HEK293 (cell line): Measurements from ENCODE around the gene SIL1.
A peak's percentile ranks its signal among the peaks of the same experiment; 100 is the strongest.

Experiments
- CTCF ChIA-PET: fragments of 350-600 bp; formaldehyde crosslinking; extraction: SDS; loops from one replicate; lab custom pipeline; 2021; ENCODE audit warnings: antibody characterized with exemption; lab: Yijun Ruan, JAX
- POLR2A ChIA-PET: fragments of 300-600 bp; formaldehyde crosslinking; extraction: SDS; loops from one replicate; lab custom pipeline; 2020; ENCODE audit warnings: antibody characterized with exemption, inconsistent platforms; lab: Yijun Ruan, JAX
- H3K27ac ChIP-seq: fragments of 200-500 bp; sonication (Bioruptor generic); 2 replicates; pipeline ENCODE4 v1.5.1; 2014; ENCODE audit warnings: low read depth, low read length, control low read depth, inconsistent platforms; ENCODE audit errors: extremely low read depth
- H3K36me3 ChIP-seq, 2 experiments: fragments of 200-500 bp in 1 of 2; sonication (Bioruptor generic) in 1 of 2; 1 replicate in 1 of 2; 2 replicates in 1 of 2; pipeline ENCODE4 v1.5.1; 2014 to 2017; ENCODE audit warnings: inconsistent platforms in 2 of 2, low read length in 2 of 2; ENCODE audit not compliant: control insufficient read depth in 2 of 2, insufficient read depth in 1 of 2
- H3K4me1 ChIP-seq: fragments of 200-500 bp; sonication (Bioruptor generic); 2 replicates; pipeline ENCODE4 v1.5.1; 2014; ENCODE audit warnings: mild to moderate bottlenecking, low read length, inconsistent platforms; ENCODE audit not compliant: control insufficient read depth, insufficient read depth
- H3K4me3 ChIP-seq: 2 replicates; pipeline ENCODE4 v1.5.1; 2011; ENCODE audit warnings: low read depth, mild to moderate bottlenecking, control low read depth, low read length, moderate library complexity
- H3K9me3 ChIP-seq: fragments of 200-500 bp; sonication (Bioruptor generic); 2 replicates; pipeline ENCODE4 v1.5.1; 2014; ENCODE audit warnings: low read depth, low read length, inconsistent platforms; ENCODE audit not compliant: control insufficient read depth, insufficient read depth
- GLIS2 ChIP-seq: fragments of 450-650 bp; formaldehyde crosslinking; IDR thresholded peaks from 2 replicates; pipeline ENCODE4 v1.5.1; 2016; ENCODE audit warnings: missing biosample characterization, missing genetic modification characterization
- KLF1 ChIP-seq: fragments of 450-650 bp; formaldehyde crosslinking; IDR thresholded peaks from 2 replicates; pipeline ENCODE4 v1.5.1; 2016; ENCODE audit warnings: missing biosample characterization, missing genetic modification characterization
- KLF10 ChIP-seq: fragments of 450-650 bp; IDR thresholded peaks from 2 replicates; pipeline ENCODE4 v1.5.1; 2018; ENCODE audit warnings: missing biosample characterization, mild to moderate bottlenecking, missing genetic modification characterization
- OSR2 ChIP-seq: fragments of 450-650 bp; formaldehyde crosslinking; IDR thresholded peaks from 2 replicates; pipeline ENCODE4 v1.5.1; 2016; ENCODE audit warnings: missing biosample characterization, missing genetic modification characterization
- PRDM1 ChIP-seq: fragments of 450-650 bp; formaldehyde crosslinking; IDR thresholded peaks from 2 replicates; pipeline ENCODE4; 2016; ENCODE audit warnings: missing biosample characterization, missing genetic modification characterization
- SP3 ChIP-seq: fragments of 450-650 bp; formaldehyde crosslinking; IDR thresholded peaks from 2 replicates; pipeline ENCODE4 v1.5.1; 2016; ENCODE audit warnings: missing biosample characterization, missing genetic modification characterization
- ZBTB48 ChIP-seq: fragments of 450-650 bp; formaldehyde crosslinking; IDR thresholded peaks from 2 replicates; pipeline ENCODE4 v1.5.1; 2016; ENCODE audit warnings: missing biosample characterization, missing genetic modification characterization
- ZNF10 ChIP-seq: fragments of 450-650 bp; formaldehyde crosslinking; IDR thresholded peaks from 2 replicates; pipeline ENCODE4 v1.5.1; 2017; ENCODE audit warnings: missing biosample characterization, missing genetic modification characterization
- ZNF223 ChIP-seq: fragments of 450-650 bp; formaldehyde crosslinking; IDR thresholded peaks from 2 replicates; pipeline ENCODE4 v1.5.1; 2016; ENCODE audit warnings: missing biosample characterization, missing genetic modification characterization
- ZNF23 ChIP-seq: fragments of 450-650 bp; formaldehyde crosslinking; IDR thresholded peaks from 2 replicates; pipeline ENCODE4 v1.5.1; 2016; ENCODE audit warnings: missing biosample characterization, missing genetic modification characterization, borderline replicate concordance
- ZNF239 ChIP-seq: fragments of 450-650 bp; formaldehyde crosslinking; IDR thresholded peaks from 2 replicates; pipeline ENCODE4 v1.5.1; 2016; ENCODE audit warnings: missing biosample characterization, missing genetic modification characterization
- ZNF292 ChIP-seq: fragments of 450-650 bp; formaldehyde crosslinking; IDR thresholded peaks from 2 replicates; pipeline ENCODE4 v1.5.1; 2016; ENCODE audit warnings: low read depth, missing biosample characterization, missing genetic modification characterization, borderline replicate concordance
- ZNF335 ChIP-seq: fragments of 450-650 bp; formaldehyde crosslinking; conservative IDR thresholded peaks from 2 replicates; pipeline ENCODE4 v1.5.1; 2016; ENCODE audit warnings: missing biosample characterization, missing genetic modification characterization
- ZNF394 ChIP-seq: fragments of 450-650 bp; formaldehyde crosslinking; IDR thresholded peaks from 2 replicates; pipeline ENCODE4 v1.5.1; 2016; ENCODE audit warnings: missing biosample characterization, missing genetic modification characterization, mild to moderate bottlenecking, moderate library complexity, borderline replicate concordance
- ZNF544 ChIP-seq: fragments of 450-650 bp; formaldehyde crosslinking; IDR thresholded peaks from 2 replicates; pipeline ENCODE4 v1.5.0; 2017; ENCODE audit warnings: missing biosample characterization, missing genetic modification characterization
- ZNF561 ChIP-seq: fragments of 450-650 bp; IDR thresholded peaks from 2 replicates; pipeline ENCODE4 v1.5.1; 2018; ENCODE audit warnings: missing biosample characterization, missing genetic modification characterization, borderline replicate concordance
- ZNF629 ChIP-seq: fragments of 450-650 bp; formaldehyde crosslinking; IDR thresholded peaks from 2 replicates; pipeline ENCODE4 v1.5.1; 2017; ENCODE audit warnings: missing biosample characterization, missing genetic modification characterization
- ZNF660 ChIP-seq: fragments of 450-650 bp; IDR thresholded peaks from 2 replicates; pipeline ENCODE4 v1.5.1; 2018; ENCODE audit warnings: missing biosample characterization, mild to moderate bottlenecking, missing genetic modification characterization
- ZNF768 ChIP-seq: fragments of 450-650 bp; formaldehyde crosslinking; IDR thresholded peaks from 2 replicates; pipeline ENCODE4 v1.5.1; 2018; ENCODE audit warnings: missing biosample characterization, mild to moderate bottlenecking, missing genetic modification characterization
- ZXDB ChIP-seq: fragments of 450-650 bp; formaldehyde crosslinking; IDR thresholded peaks from 2 replicates; pipeline ENCODE4 v1.5.1; 2016; ENCODE audit warnings: missing biosample characterization, missing genetic modification characterization
- TF ChIP-seq, protein P1 (sequence below): fragments of 450-650 bp; formaldehyde crosslinking; conservative IDR thresholded peaks from 2 replicates; pipeline ENCODE4 v1.5.1; 2016; ENCODE audit warnings: low read depth, missing biosample characterization, missing genetic modification characterization
- TF ChIP-seq, protein P2 (sequence below): fragments of 450-650 bp; formaldehyde crosslinking; IDR thresholded peaks from 2 replicates; pipeline ENCODE4 v1.5.1; 2016; ENCODE audit warnings: missing biosample characterization, missing genetic modification characterization, low read depth
- TF ChIP-seq, protein P3 (sequence below): fragments of 450-650 bp; formaldehyde crosslinking; IDR thresholded peaks from 2 replicates; pipeline ENCODE4 v1.5.1; 2016; ENCODE audit warnings: missing biosample characterization, missing genetic modification characterization
- TF ChIP-seq, protein P4 (sequence below): fragments of 450-650 bp; formaldehyde crosslinking; IDR thresholded peaks from 2 replicates; pipeline ENCODE4 v1.5.1; 2016; ENCODE audit warnings: missing biosample characterization, missing genetic modification characterization

SIL1 gene

DNA sequence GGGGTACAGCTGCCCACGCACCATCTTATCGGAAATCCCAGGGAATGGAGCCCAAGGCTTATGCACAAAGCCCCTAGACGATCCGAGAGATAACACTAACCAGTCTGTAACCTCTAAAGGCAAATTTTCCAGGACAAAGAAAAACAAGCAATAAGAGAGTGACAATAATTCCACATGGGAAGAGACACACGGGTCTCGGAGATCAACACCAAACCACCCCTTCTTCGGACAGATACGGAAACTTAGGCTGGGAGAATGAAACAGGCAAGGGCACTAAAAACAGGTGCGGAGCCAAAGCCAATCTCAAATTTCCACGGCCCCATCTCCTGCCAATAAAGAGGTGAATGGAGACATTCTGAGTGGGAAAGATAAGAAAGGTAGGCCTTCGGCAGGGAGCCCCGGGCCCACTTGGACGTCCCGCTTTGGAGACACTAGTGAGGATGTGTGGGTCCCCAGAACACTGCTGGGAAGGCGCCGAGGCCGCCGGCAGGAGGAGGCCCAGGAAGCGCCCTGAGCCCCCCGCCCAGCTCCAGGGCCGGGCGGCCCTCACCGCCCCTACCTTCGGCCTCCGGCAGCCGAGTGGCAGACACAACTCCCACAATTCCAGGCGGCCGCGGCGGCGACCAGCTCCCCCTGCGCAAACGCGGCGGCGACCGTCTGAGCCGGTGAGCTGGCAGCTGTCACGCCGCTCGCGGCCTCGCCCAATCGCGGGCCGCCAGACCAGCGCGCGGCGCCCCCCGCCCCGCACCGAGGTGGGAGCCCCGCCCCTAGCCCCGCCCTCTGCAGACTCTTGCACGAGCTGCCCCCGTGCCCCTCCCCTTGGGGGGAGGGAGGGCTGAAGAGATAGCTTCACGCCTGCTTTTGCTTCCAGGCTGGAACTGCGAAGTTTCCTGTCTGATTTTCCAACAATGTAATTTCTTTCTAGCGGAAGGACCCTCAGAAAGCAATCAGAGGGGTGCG, at the start of gene SIL1:
Gene SIL1 (minus strand): TSS at position 659 of the 960 bp plus-strand sequence. CDS start 70,525 bp downstream, outside the sequence.
- ChIA-PET CTCF (no interaction called here), POLR2A (interaction anchor here (0.5 to 1.9 kb wide), 27 partner anchors 10 to 733 kb away, joined by 3 to 22 read pairs (median 4); partner anchors contain the start of genes DNAJC18, EGR1, ETF1 and HSPA9)
- Histone ChIP-seq H3K36me3 (peaks cover 0 to 4% of the 10 kb centered on the region in 2 experiments; a peak in 2 of 3 replicates), H3K27ac (peak within 1 kb of the TSS; percentile 87), H3K4me3 (peak within 1 kb of the TSS; percentile 74), H3K4me1 (peaks cover 9% of the 10 kb centered on the region), H3K9me3 (no peaks in the 10 kb centered on the region)
- TF ChIP-seq ZNF544 (tag by site-specific recombination) (no peak), ZNF629 (tag by site-specific recombination) (0 out of 2 replicates have a peak, but pooled peaks have one; percentile 53), GLIS2 (tag by site-specific recombination) (peak; percentile 38; the same call in 1 of the 2 replicates), SP3 (peak; percentile 69), ZNF335 (tag by site-specific recombination) (peak; percentile 78), PRDM1 (tag by site-specific recombination) (no peak), ZBTB48 (tag by site-specific recombination) (0 out of 2 replicates have a peak, but pooled peaks have one; percentile 78), ZNF23 (no peak), KLF10 (tag by site-specific recombination) (peak; percentile 54; the same call in 1 of the 2 replicates), KLF1 (tag by site-specific recombination) (peak; percentile 62), ZXDB (tag by site-specific recombination) (peak; percentile 85), ZNF394 (tag by site-specific recombination) (no peak; the same call in 1 of the 2 replicates), ZNF223 (tag by site-specific recombination) (no peak), ZNF239 (tag by site-specific recombination) (0 out of 2 replicates have a peak, but pooled peaks have one; percentile 22), ZNF768 (tag by site-specific recombination) (no peak), ZNF10 (peak; percentile 48; the same call in 1 of the 2 replicates), OSR2 (tag by site-specific recombination) (0 out of 2 replicates have a peak, but pooled peaks have one; percentile 26), ZNF292 (tag by site-specific recombination) (no peak), ZNF561 (tag by site-specific recombination) (peak; percentile 85; the same call in 1 of the 2 replicates), ZNF660 (tag by site-specific recombination) (peak; percentile 87)
- TF ChIP-seq, protein P1, sequence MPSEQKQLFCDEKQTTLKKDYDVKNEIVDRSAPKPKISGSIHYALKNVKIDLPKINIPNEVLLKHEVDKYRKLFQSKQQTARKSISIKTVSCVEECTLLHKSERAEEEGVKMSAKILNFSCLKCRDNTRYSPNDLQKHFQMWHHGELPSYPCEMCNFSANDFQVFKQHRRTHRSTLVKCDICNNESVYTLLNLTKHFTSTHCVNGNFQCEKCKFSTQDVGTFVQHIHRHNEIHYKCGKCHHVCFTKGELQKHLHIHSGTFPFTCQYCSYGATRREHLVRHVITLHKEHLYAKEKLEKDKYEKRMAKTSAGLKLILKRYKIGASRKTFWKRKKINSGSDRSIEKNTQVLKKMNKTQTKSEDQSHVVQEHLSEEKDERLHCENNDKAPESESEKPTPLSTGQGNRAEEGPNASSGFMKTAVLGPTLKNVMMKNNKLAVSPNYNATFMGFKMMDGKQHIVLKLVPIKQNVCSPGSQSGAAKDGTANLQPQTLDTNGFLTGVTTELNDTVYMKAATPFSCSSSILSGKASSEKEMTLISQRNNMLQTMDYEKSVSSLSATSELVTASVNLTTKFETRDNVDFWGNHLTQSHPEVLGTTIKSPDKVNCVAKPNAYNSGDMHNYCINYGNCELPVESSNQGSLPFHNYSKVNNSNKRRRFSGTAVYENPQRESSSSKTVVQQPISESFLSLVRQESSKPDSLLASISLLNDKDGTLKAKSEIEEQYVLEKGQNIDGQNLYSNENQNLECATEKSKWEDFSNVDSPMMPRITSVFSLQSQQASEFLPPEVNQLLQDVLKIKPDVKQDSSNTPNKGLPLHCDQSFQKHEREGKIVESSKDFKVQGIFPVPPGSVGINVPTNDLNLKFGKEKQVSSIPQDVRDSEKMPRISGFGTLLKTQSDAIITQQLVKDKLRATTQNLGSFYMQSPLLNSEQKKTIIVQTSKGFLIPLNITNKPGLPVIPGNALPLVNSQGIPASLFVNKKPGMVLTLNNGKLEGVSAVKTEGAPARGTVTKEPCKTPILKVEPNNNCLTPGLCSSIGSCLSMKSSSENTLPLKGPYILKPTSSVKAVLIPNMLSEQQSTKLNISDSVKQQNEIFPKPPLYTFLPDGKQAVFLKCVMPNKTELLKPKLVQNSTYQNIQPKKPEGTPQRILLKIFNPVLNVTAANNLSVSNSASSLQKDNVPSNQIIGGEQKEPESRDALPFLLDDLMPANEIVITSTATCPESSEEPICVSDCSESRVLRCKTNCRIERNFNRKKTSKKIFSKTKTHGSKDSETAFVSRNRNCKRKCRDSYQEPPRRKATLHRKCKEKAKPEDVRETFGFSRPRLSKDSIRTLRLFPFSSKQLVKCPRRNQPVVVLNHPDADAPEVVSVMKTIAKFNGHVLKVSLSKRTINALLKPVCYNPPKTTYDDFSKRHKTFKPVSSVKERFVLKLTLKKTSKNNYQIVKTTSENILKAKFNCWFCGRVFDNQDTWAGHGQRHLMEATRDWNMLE (tag by site-specific recombination), result 0 out of 2 replicates have a peak, but pooled peaks have one; percentile 22
- TF ChIP-seq, protein P2, sequence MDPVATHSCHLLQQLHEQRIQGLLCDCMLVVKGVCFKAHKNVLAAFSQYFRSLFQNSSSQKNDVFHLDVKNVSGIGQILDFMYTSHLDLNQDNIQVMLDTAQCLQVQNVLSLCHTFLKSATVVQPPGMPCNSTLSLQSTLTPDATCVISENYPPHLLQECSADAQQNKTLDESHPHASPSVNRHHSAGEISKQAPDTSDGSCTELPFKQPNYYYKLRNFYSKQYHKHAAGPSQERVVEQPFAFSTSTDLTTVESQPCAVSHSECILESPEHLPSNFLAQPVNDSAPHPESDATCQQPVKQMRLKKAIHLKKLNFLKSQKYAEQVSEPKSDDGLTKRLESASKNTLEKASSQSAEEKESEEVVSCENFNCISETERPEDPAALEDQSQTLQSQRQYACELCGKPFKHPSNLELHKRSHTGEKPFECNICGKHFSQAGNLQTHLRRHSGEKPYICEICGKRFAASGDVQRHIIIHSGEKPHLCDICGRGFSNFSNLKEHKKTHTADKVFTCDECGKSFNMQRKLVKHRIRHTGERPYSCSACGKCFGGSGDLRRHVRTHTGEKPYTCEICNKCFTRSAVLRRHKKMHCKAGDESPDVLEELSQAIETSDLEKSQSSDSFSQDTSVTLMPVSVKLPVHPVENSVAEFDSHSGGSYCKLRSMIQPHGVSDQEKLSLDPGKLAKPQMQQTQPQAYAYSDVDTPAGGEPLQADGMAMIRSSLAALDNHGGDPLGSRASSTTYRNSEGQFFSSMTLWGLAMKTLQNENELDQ (tag by site-specific recombination), result no peak
- TF ChIP-seq, protein P3, sequence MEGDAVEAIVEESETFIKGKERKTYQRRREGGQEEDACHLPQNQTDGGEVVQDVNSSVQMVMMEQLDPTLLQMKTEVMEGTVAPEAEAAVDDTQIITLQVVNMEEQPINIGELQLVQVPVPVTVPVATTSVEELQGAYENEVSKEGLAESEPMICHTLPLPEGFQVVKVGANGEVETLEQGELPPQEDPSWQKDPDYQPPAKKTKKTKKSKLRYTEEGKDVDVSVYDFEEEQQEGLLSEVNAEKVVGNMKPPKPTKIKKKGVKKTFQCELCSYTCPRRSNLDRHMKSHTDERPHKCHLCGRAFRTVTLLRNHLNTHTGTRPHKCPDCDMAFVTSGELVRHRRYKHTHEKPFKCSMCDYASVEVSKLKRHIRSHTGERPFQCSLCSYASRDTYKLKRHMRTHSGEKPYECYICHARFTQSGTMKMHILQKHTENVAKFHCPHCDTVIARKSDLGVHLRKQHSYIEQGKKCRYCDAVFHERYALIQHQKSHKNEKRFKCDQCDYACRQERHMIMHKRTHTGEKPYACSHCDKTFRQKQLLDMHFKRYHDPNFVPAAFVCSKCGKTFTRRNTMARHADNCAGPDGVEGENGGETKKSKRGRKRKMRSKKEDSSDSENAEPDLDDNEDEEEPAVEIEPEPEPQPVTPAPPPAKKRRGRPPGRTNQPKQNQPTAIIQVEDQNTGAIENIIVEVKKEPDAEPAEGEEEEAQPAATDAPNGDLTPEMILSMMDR, result peak; percentile 36; the same call in 1 of the 2 replicates
- TF ChIP-seq, protein P4, sequence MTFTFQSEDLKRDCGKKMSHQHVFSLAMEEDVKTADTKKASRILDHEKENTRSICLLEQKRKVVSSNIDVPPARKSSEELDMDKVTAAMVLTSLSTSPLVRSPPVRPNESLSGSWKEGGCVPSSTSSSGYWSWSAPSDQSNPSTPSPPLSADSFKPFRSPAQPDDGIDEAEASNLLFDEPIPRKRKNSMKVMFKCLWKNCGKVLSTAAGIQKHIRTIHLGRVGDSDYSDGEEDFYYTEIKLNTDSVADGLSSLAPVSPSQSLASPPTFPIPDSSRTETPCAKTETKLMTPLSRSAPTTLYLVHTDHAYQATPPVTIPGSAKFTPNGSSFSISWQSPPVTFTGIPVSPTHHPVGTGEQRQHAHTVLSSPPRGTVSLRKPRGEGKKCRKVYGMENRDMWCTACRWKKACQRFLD (tag by site-specific recombination), result no peak
